Sigmoid colon (tissue), 7 donors: ENCODE measurements around the gene DAGLB. TPM values are rescaled to one million over a fixed set of nuclear protein-coding genes. Genes with fewer than 3 reads are reported as not detected.
"Not testable (repeated sequence)": the region's sequence is repeated elsewhere in the genome, so short reads cannot be mapped to it uniquely, and the experiment has no call there.

Experiments used
- DNase-seq: peaks from one replicate; pipeline ENCODE4 v3.0.0-alpha.2; 2019
- H3K27ac ChIP-seq, 4 donors: fragments of 200-600 bp; sonication (generic); one replicate each; pipeline ENCODE4 v1.5.1; 2016 to 2019; ENCODE audit warnings: mild to moderate bottlenecking in 1 of 4
- H3K27me3 ChIP-seq, 3 donors: fragments of 200-600 bp; sonication (generic); one replicate each; pipeline ENCODE4 v1.5.1; 2019; ENCODE audit warnings: mild to moderate bottlenecking in 1 of 3
- H3K36me3 ChIP-seq, 4 donors: fragments of 200-600 bp; sonication (generic); one replicate each; pipeline ENCODE4 v1.5.1; 2016 to 2019
- H3K4me1 ChIP-seq, 4 donors: fragments of 200-600 bp; sonication (generic); one replicate each; pipeline ENCODE4 v1.5.1; 2017 to 2019
- H3K4me3 ChIP-seq, 4 donors: fragments of 200-600 bp; sonication (generic); one replicate each; pipeline ENCODE4 v1.5.1; 2017 to 2019; ENCODE audit warnings: mild to moderate bottlenecking in 2 of 4, moderate library complexity in 1 of 4
- H3K9me3 ChIP-seq, 4 donors: fragments of 200-600 bp in 3 of 4; sonication (generic) in 3 of 4; one replicate each; pipeline versions ENCODE4 v1.5.1 to v1.6.1; 2013 to 2019
- CTCF ChIP-seq, 4 experiments: fragments of 450-650 bp in 3 of 4; fragments of 200-600 bp in 1 of 4; IDR thresholded peaks; one replicate each; pipeline ENCODE4 v1.5.1; 2016 to 2019; ENCODE audit warnings: antibody characterized with exemption in 4 of 4, mild to moderate bottlenecking in 3 of 4, moderate library complexity in 2 of 4
- EP300 ChIP-seq, 4 donors: sonication (generic); formaldehyde crosslinking; IDR thresholded peaks; one replicate each; pipeline ENCODE4 v1.6.1; 2017; ENCODE audit warnings: antibody characterized with exemption in 4 of 4
- POLR2A ChIP-seq, 2 donors: fragments of 450-650 bp; IDR thresholded peaks; one replicate each; pipeline ENCODE4 v1.6.1; 2016; ENCODE audit warnings: antibody characterized with exemption in 2 of 2, mild to moderate bottlenecking in 2 of 2, moderate library complexity in 2 of 2
- POLR2AphosphoS5 ChIP-seq, 4 donors: sonication (generic); formaldehyde crosslinking; IDR thresholded peaks; one replicate each; pipeline ENCODE4 v1.6.1; 2017; ENCODE audit warnings: antibody characterized with exemption in 4 of 4
- WGBS, 2 donors: extraction: QIAGEN DNeasy Blood & Tissue Kit; methylation state at CpG; one replicate each; pipeline ENCODE4 v1.1.7; 2013; 5-methylcytosine and 5-hydroxymethylcytosine counted together
- intact Hi-C: fragments of 100-400 bp; cut with DNase I; formaldehyde crosslinking; loops from one replicate; pipeline ENCODE4 v1.15.1; 2023
- polyA plus RNA-seq, 3 donors: library from polyadenylated mRNA; stranded (reverse); fragments of 200-250 nt; gene quantifications; one replicate each; pipeline ENCODE4 v1.2.3, GENCODE V29; 2013
- total RNA-seq, 4 donors: library from RNA; depleted of rRNA; stranded (reverse); fragments of >200 nt; gene quantifications; one replicate each; pipeline ENCODE4 v1.1.0, GENCODE V29; 2016
- donor health status: healthy with polysubstance abuse.
- donor health status: Bipolar disorder and iron deficiency.
- donor health status: healthy.

The DAGLB gene
- total and polyA plus RNA-seq, 7 donors = 3.0 to 11.7 (median 7.7) TPM

DNA sequence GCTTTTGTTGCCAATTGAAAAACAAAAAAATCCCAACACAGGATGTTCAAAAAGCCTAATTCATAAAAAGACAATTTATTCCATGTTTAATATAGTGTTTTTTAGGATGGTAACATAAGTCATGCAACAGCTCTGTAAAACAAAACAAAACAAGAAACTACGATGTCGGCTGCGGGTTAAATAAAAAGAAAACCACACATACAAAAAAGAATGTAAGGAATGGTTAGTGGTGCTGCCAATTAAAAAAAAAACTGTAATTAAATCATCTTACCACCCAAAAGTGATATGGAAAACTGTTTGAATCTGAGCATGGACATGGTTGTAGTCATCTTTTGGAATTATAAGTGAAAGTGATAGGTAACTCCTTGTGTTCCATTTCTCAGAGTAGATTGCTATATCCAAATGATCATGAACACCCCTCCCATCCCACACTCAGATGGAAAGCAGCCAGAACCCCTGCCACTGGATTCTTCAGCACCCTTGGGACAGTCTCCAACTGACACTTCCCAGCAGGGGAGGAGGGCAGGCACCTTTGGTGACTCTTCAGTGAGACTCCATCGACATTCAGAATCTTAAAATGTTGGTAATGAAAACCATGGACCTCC, 14.3 kb upstream of the DAGLB start:
- intact Hi-C loops = no loop called here
- 92 to 94% methylated on average over 4 of the region's 4 CpGs for WGBS, 2 donors
- no peak overlapping the region for H3K27ac ChIP-seq
- DNase-seq = no peak
- peaks cover 10 to 52% (median 24%) of the 10 kb centered on the region in 4 donors for H3K36me3 ChIP-seq
- no peaks in the 10 kb centered on the region for H3K27me3 ChIP-seq
- TF ChIP-seq POLR2A (IDR thresholded peaks at IDR 0.05) (no peak), POLR2AphosphoS5 (IDR thresholded peaks at IDR 0.05) (no peak), CTCF (IDR thresholded peaks at IDR 0.05) (no peak), EP300 (IDR thresholded peaks at IDR 0.05) (no peak)
- no peaks in the 10 kb centered on the region for H3K9me3 ChIP-seq
- H3K4me3 ChIP-seq = no peak overlapping the region
- no peaks in the 10 kb centered on the region for H3K4me1 ChIP-seq

DNA sequence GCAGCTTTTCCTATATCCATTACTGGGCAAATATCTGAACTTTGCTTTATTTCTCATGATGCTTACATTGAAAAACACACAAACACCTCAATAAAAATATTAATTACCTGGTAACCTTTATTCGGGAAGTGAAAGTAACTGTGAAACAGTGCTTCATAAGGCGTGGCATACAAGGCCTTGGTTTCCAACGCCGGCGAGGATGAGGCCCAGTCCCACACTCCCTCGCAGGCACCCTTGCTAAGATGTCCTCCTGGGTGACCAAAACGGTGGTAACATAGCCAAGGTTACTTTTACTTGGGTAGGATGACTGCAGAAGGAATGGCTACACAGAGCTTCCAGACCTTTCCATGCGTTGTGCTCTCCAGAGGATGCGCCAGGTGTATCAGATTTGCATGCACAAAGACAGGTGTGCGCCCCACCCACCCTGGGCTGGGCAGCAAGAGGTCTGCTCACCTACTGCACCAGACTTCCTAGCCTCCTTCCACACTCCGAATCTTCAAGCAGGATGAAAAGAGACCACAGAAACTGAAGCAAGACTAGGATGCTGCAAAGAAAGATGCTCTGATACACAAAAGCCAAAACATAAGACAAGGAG, 13.3 kb upstream of the DAGLB start:
- TF ChIP-seq POLR2AphosphoS5 (IDR thresholded peaks at IDR 0.05) (no peak), CTCF (IDR thresholded peaks at IDR 0.05) (no peak), EP300 (IDR thresholded peaks at IDR 0.05) (no peak), POLR2A (IDR thresholded peaks at IDR 0.05) (no peak)
- Histone ChIP-seq H3K4me3 (no peak overlapping the region), H3K4me1 (no peaks in the 10 kb centered on the region), H3K27ac (no peak overlapping the region), H3K9me3 (no peaks in the 10 kb centered on the region), H3K36me3 (peaks cover 2 to 42% (median 18%) of the 10 kb centered on the region in 4 donors), H3K27me3 (no peaks in the 10 kb centered on the region)
- WGBS, 2 donors = 44 to 77% methylated on average over 11 of the region's 11 CpGs
- DNase-seq = no peak
- intact Hi-C loops = no loop called here

- Histone ChIP-seq H3K4me1 (no peaks in the 10 kb centered on the region), H3K27ac (no peak overlapping the region), H3K9me3 (no peaks in the 10 kb centered on the region), H3K36me3 (peaks cover 0 to 34% (median 10%) of the 10 kb centered on the region in 4 donors), H3K27me3 (no peaks in the 10 kb centered on the region), H3K4me3 (no peak overlapping the region)
- intact Hi-C loops = no loop called here
- 41 to 73% methylated on average over 6 of the region's 6 CpGs for WGBS, 2 donors
- TF ChIP-seq CTCF (IDR thresholded peaks at IDR 0.05) (no peak), POLR2A (IDR thresholded peaks at IDR 0.05) (no peak), EP300 (IDR thresholded peaks at IDR 0.05) (no peak), POLR2AphosphoS5 (IDR thresholded peaks at IDR 0.05) (no peak)
- no peak for DNase-seq
Observed at GRCh38 chr7:6460303-6460702, 12.5 kb upstream of the DAGLB start.

DNA sequence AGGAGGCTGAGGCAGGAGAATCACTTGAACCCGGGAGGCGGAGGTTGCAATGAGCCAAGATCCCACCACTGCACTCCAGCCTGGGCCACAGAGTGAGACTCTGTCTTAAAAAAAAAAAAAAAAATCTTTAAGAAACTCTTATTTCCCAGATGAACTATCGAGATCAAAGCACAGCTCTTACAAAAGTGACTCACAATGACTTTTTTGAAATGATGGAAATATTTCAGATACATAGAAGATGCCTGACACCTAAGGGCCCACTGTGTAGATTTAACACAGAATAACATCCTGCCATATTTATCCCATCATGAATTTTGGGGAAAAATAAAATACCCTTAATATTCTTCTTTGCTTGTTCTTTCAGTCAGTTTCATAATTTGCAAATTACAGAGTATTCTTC, 10.9 kb upstream of the DAGLB start:
- peaks cover 0 to 26% (median 7%) of the 10 kb centered on the region in 4 donors for H3K36me3 ChIP-seq
- H3K4me1 ChIP-seq, DNase-seq, H3K27me3 ChIP-seq, H3K27ac ChIP-seq, H3K4me3 ChIP-seq, H3K9me3 ChIP-seq, intact Hi-C loops: not testable (repeated sequence)
- 87 to 96% methylated on average over 3 of the region's 3 CpGs for WGBS, 2 donors

DNA sequence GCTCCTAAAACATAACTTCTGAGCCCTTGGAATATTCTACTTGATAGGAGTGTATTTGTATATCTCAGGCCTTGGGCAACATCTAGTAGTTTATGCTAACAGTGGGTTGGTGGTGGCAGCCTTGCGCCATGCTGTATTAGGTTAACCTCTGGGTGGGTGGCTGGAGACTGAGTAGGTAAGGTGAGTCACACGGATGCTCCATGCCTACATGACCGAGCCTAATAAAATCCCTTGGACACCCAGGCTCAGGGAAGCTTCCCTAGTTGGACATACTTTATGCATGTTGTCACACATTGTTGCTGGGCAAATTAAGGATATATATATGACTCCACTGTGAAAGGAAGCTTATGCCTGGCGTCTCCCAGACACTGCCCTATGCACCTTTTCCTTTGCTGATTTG, 6.0 kb upstream of the DAGLB start:
- Histone ChIP-seq H3K27me3 (no peaks in the 10 kb centered on the region), H3K4me1 (peaks cover 0 to 1% (median 0%) of the 10 kb centered on the region in 4 donors), H3K9me3 (no peaks in the 10 kb centered on the region), H3K4me3 (no peak overlapping the region), H3K36me3 (no peaks in the 10 kb centered on the region), H3K27ac (no peak overlapping the region)
- intact Hi-C loops = no loop called here
- 90% methylated on average over 4 of the region's 4 CpGs for WGBS, 2 donors
- TF ChIP-seq POLR2AphosphoS5 (IDR thresholded peaks at IDR 0.05) = no peak
- no peak for TF ChIP-seq EP300 (IDR thresholded peaks at IDR 0.05)
- no peak for TF ChIP-seq POLR2A (IDR thresholded peaks at IDR 0.05)
- TF ChIP-seq CTCF (IDR thresholded peaks at IDR 0.05) = no peak
- peak; percentile 26 for DNase-seq
